DMS 273 (cell line): ENCODE results near the gene ILDR1.
"Not testable (repeated sequence)": the region's sequence is repeated elsewhere in the genome, so short reads cannot be mapped to it uniquely, and the experiment has no call there.

ENCODE experiments used
- DNase-seq: peaks from one replicate; lab custom pipeline; 2025; ENCODE audit not compliant: unreplicated experiment; lab: John Stamatoyannopoulos, UW

Gene ILDR1

GRCh38 chr3:121956363-121956762 lies 65.7 kb downstream of the ILDR1 start:
- DNase-seq: no peak

- DNase-seq: no peak
These were observed 70.6 kb downstream of the ILDR1 start for GRCh38 chr3:121951291-121951919.

GRCh38 chr3:121948641-121949040 lies 73.4 kb downstream of the ILDR1 start:
- DNase-seq: no peak

- no peak for DNase-seq
These were observed 78.6 kb downstream of the ILDR1 start for GRCh38 chr3:121943431-121943830.

- DNase-seq: no peak
These were observed 79.8 kb downstream of the ILDR1 start for GRCh38 chr3:121942116-121942786.

- DNase-seq: no peak
These were observed 80.5 kb downstream of the ILDR1 start for GRCh38 chr3:121941592-121941991.

GRCh38 chr3:121938141-121938855 lies 83.7 kb downstream of the ILDR1 start:
- not testable (repeated sequence) for DNase-seq
